Measurements from ENCODE around the gene TSEN54.

DNA sequence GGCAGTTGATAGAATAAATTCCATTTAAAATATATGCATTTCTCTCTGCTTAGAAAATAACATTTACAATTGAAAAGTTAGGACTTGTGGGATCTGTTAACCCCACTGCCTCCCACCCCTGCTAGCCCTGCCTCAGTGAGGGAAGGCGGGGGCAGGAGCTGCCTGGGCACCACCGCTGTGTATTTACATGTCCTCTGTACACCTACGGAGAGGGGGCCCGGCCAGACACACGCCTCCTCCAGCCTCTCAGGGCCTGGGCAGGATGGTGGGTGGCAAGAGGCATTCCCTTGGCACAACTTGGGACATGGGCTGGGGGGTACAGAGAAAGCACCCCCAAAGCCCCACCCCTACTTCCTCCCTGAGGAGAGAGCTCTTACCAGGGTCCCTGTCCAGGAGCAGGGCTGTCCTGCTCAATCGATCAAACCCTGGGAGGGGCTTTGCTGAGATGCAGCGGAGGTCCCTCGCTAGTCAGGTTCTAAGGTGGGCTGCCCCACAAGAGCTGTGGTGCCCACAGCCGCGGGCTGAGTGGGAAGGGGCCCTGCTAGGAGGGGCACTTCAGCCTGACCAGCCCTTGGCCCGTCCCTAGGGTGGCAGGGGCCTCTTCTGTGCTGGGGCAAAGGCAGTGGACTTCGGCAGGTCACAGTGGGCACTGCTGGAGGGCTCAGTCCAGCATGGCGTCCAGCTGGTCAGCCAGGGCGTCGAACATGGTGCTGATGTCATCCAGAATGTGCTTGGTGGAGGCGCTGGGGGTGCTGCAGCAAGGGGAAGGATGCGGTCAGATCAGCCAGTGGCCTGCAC lies 15.7 kb upstream of the TSEN54 start:
- no peak for TF ChIP-seq ZNF274 (IDR thresholded peaks at IDR 0.05; ENCODE audit: low read depth, low read length)
- TF ChIP-seq SUZ12 (IDR thresholded peaks at IDR 0.05; ENCODE audit: extremely low read depth, insufficient read depth, insufficient read length) = no peak

All from NT2/D1 (cell line).